GM12872 (cell line): ENCODE results near the gene CDK19.

Experiments
- CTCF ChIP-seq: IDR thresholded peaks from 3 replicates; pipeline ENCODE4 v1.5.1; 2011; ENCODE audit warnings: low read depth, mild to moderate bottlenecking, low read length, moderate library complexity; ENCODE audit not compliant: insufficient read depth

Gene CDK19

DNA sequence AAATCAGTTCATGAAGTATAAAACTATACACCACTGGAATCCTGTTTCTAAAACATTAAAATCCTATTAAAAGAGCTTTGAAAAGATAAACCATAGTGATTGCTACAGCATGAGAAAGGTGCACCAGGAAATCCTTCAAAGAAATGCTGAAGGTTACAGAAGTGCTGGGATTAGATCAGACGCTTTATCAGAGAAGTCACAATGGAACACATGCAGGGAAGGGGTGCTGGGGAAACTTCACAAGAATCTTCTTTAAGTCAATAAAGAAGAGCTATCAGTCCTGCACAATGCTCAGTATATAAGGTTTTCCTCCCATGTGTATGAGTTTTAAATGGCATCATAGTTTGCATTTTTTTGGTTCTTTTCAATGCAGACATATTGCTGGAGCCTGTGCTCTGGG is 201.2 kb downstream of the CDK19 start:
- no peak for TF ChIP-seq CTCF

- no peak for TF ChIP-seq CTCF
These were observed 201.9 kb downstream of the CDK19 start for GRCh38 chr6:110613356-110613755.

DNA sequence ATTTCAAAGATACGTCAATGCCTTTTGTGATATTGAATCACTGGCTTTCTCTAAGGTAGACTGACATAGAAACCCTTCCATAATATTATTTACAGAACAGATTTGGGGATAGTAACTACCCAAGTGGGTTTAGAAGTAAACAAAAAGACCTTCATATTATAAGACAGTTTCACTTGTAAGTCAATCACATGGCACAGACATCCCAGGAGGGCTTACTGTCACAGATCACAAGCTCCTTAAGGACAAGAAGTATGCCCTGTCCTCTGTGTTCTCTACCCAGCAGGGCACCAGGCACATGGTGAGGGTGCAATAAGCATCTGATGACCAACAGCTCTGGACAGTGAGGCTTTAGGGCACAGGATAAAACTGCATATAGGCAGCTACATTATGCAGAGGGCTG is 203.0 kb downstream of the CDK19 start:
- TF ChIP-seq CTCF: no peak

DNA sequence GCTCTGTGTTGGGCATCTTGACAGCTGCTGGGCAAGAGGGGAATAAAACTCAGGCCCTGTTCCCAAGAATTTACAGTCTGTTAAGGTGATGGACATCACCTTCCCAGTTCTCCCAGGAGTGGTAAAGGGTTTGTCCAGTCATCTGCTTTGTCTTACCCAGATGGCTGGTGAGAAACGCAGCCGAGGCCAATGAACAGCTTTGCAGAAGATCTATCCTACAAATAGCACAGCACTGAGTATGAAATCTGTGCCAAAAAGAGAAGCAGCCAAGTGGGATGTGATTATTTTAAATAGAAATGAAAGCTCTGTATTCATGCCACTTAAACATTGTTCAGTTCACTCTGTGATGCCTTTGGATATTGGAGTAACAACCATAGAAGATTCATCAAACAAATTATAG is 206.2 kb downstream of the CDK19 start:
- no peak for TF ChIP-seq CTCF

DNA sequence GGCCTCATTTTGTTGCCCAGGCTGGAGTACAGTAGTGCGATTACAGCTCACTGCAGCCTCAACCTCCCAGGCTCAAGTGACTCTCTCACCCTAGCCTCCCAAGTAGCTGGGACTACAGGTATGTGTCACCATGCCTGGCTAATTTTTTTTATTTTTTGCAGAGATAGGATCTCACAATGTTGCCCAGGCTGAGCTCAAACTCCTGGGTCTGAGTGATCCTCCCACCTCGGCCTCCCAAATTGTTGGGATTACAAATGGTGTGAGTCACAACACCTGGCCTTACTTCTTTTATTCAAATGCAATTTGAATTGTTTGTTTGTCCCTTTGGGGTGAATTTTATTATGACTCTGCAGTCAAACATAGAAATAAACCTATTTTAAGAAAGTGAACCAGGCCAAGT is 207.1 kb downstream of the CDK19 start:
- TF ChIP-seq CTCF: no peak

DNA sequence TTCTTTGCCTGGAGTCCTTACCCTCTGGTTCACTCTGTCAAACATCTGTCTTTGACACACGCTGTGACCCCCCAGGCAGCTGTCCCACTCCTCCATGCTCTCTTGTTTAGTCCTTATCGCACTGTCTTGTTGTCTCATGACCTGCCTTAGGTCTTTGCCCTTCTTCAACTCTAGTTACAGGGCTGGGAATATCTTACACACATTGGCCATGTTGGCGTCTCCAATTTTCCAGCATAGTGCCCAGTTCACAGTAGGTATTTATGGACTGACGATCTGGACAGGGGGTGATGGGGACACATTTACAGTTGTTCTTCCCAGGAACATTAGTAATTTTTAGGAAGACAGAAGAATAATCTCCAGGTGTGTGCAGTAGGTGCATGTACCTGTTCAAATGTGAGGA is 209.1 kb downstream of the CDK19 start:
- no peak for TF ChIP-seq CTCF

DNA sequence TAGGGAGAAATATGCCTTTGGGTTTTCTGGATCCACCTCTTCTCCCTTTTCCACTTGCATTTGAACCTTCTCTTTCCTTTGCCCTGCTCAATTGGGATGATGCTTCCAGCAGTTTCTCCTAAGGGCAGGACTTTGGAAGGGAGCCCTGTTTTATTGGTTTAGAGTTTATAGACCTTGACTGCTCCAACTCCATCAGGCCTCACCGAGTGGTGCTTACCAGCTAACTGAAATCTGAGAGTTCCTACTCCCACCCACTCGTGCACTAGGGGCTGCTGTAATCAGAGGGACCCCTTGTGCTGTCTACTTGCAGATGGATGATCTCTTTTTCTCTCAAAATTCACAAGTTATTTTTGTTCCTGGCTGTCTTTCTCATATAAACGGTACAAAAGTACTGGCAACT is 217.5 kb downstream of the CDK19 start:
- no peak for TF ChIP-seq CTCF

DNA sequence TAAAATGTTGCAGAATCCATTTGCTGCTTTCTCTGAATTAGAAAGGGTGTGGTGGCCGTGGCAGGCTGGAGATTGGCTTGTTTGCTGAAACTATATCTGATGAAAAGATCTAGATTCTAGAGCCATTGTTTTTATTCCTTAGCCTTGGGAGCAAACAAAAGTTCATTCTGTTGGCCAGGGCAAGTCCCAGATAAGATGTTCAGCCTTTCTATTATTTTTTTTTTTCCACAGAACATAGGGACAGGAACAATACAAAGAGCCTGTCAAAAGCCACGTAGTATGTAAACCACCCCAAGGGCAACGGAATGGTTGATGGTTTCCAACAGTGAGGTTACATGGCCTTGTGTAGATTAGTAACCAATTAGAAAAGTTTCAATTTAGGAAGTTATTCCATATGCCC is 218.9 kb downstream of the CDK19 start:
- TF ChIP-seq CTCF: no peak
